SK-N-SH treated with all-trans-retinoic acid at 6 μM for 48 hours (cell line): ENCODE results near the gene PPP1R13B.

Experiments
- PPARA ChIP-seq: fragments of 250-450 bp; sonication (Bioruptor Pico); IDR thresholded peaks from 2 replicates; pipeline ENCODE4 v1.5.0; 2020; ENCODE audit warnings: mild to moderate bottlenecking, borderline replicate concordance
- TF ChIP-seq, protein P1 (sequence below): fragments of 250-450 bp; sonication (Bioruptor Pico); IDR thresholded peaks from 2 replicates; pipeline ENCODE4 v1.8.0; 2021; ENCODE audit warnings: low read depth, mild to moderate bottlenecking, moderate library complexity, borderline replicate concordance

DNA sequence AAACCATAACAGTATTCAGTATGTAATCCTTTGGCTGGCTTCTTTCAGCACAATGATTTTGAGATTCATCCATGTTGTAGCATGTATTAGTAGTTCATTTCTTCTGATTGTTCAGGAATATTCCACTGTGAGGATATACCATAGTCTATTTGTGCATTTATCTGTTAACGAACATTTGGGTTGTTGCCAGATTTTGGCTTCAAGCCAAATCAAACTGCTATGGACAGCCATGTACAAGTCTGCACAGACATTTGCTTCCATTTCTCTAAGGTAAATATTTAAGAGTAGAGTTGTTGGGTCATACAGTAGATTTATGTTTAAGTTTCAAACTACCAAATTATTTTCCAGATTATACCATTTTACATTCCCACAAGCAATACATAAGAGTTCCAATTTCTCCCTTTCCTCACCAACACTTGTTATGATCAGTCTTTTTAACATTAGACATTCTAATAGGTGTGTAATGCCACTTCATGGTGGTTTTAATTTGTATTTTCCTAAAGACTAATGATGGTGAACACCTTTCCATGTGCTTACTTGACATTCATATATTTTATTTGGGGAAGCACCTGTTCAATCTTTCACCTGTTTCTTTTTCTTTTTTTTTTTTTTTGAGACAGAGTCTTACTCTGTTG is 75.2 kb downstream of the PPP1R13B start:
- TF ChIP-seq, protein P1, sequence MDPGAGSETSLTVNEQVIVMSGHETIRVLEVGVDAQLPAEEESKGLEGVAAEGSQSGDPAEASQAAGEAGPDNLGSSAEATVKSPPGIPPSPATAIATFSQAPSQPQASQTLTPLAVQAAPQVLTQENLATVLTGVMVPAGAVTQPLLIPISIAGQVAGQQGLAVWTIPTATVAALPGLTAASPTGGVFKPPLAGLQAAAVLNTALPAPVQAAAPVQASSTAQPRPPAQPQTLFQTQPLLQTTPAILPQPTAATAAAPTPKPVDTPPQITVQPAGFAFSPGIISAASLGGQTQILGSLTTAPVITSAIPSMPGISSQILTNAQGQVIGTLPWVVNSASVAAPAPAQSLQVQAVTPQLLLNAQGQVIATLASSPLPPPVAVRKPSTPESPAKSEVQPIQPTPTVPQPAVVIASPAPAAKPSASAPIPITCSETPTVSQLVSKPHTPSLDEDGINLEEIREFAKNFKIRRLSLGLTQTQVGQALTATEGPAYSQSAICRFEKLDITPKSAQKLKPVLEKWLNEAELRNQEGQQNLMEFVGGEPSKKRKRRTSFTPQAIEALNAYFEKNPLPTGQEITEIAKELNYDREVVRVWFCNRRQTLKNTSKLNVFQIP (CRISPR knock-in tag), result no peak
- TF ChIP-seq PPARA (CRISPR knock-in tag), result no peak
